ENCODE measurements around the gene TMEM184A. TPM values are rescaled to one million over a fixed set of nuclear protein-coding genes. Genes with fewer than 3 reads are reported as not detected.

The TMEM184A gene
- total and polyA plus RNA-seq, 10 of the 15 experiments (the other 5 are each of a cell fraction or from before 2014, with no cell fraction given), result 0.04 to 0.15 TPM; not detected in 8

DNA sequence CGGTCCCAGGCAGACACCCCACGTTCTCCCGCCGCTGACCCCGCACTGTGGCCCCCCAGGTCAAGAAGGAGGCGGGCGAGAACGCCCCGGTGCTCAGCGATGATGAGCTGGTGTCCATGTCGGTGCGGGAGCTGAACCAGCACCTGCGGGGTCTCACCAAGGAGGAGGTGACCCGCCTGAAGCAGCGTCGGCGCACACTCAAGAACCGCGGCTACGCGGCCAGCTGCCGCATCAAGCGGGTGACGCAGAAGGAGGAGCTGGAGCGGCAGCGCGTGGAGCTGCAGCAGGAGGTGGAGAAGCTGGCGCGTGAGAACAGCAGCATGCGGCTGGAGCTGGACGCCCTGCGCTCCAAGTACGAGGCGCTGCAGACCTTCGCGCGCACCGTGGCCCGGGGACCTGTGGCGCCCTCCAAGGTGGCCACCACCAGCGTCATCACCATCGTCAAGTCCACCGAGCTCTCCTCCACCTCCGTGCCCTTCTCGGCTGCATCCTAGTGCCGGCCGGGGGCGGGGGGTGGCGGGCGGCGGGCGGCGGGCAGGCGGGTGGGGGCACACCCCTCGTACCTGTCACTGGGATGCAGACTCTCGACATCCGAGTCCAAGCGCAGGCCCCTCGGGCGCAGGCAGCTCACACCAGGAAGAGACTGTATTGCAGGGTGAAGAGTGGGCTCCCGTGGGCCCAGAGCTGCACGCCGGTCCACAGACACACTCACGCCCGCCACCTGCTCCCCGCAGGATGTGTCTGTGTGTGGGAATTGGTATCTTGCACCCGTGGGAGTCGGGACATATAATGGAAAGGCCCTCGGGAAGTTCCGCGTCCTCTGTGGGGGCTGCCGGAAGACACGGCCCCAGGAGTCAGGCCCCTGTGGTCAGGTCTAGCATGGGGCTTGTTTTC lies 15.9 kb downstream of the TMEM184A start (continued):
- TF ChIP-seq, protein P1, sequence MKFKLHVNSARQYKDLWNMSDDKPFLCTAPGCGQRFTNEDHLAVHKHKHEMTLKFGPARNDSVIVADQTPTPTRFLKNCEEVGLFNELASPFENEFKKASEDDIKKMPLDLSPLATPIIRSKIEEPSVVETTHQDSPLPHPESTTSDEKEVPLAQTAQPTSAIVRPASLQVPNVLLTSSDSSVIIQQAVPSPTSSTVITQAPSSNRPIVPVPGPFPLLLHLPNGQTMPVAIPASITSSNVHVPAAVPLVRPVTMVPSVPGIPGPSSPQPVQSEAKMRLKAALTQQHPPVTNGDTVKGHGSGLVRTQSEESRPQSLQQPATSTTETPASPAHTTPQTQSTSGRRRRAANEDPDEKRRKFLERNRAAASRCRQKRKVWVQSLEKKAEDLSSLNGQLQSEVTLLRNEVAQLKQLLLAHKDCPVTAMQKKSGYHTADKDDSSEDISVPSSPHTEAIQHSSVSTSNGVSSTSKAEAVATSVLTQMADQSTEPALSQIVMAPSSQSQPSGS (IDR thresholded peaks at IDR 0.05; ENCODE audit: low read length), result no peak
- TF ChIP-seq MEF2A (IDR thresholded peaks at IDR 0.05; ENCODE audit: insufficient read depth, low read depth, low read length) (no peak), NRF1 (conservative IDR thresholded peaks at IDR 0.05; ENCODE audit: low read depth, low read length) (no peak)

DNA sequence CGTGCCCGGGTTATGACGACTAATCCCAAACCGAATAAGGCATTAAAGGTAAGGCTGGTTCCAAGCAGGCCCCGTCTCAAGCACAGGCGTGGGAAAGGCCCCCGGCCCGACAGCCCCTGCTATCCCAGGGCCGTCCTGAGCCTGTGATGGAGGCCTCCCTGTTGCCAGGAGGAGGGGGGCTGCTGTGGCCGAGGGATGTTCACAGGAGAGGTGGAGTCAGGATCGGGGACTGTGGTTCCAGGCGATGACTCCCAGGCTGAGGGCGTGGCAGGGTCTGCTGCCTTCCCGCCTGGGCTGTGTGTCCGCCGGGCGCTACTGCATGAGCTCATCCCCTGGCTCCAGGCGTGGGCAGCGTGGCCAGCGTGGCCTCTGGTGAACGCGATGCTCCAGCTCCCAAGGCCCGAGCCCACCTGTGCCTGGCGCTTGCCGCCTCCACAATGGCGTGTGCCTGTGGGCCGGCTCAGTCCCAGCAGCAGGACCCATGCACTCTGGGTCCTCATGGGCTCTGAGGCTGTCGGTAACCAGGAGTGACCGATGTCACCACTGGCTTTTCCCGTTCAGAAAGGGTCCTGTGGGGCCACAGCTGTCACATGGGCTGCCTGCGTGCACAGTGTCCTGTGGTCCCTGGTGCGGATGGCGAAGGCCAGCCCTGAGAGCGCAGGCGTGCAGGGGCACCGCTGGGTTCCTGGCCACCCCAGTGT lies 16.7 kb downstream of the TMEM184A start:
- RAD21 ChIA-PET (ENCODE audit: unreplicated experiment), result no interaction called here
- SMC1A ChIA-PET (ENCODE audit: uncharacterized antibody, unreplicated experiment), result no interaction called here
- CTCF ChIA-PET, result no interaction called here
- DNase-seq (ENCODE audit: low read depth, low spot score), result no peak
- no peak for ATAC-seq
- WGBS (ENCODE audit: insufficient coverage, insufficient replicate concordance, low lambda C conversion rate, missing lambda C conversion rate), result 93% methylated on average over 35 of the region's 36 CpGs
- no peak overlapping the region for H2AFZ ChIP-seq (ENCODE audit: control insufficient read depth, low read depth, low read length)
- H3K9ac ChIP-seq (ENCODE audit: control insufficient read depth, insufficient read depth, low read length), result no peak overlapping the region
- POLR2A ChIA-PET, result no interaction called here
- no TSS peak for BruUV-seq (replicated peaks)
- no peak overlapping the region for H3K4me3 ChIP-seq
- intact Hi-C loops (cut with micrococcal nuclease; ENCODE audit: unreplicated experiment) (no loop called here), in situ Hi-C loops (cut with MboI) (no loop called here)
- no peaks in the 10 kb centered on the region for H3K27me3 ChIP-seq (replicated peaks in 1 of 2; ENCODE audit: control insufficient read depth in 2 of 2, insufficient read depth in 2 of 2, low read length in 1 of 2)
- peaks cover 3 to 21% of the 10 kb centered on the region in 2 experiments; a peak in 3 of 4 replicates for H3K36me3 ChIP-seq (ENCODE audit: control insufficient read depth in 2 of 2, insufficient read depth in 2 of 2, low read length in 1 of 2)
- no peak for FAIRE-seq
- H3K79me2 ChIP-seq (ENCODE audit: control insufficient read depth, insufficient read depth, low read length), result peaks cover 9% of the 10 kb centered on the region
- 0 out of 2 replicates have a peak, but pooled peaks cover 2% of the 10 kb centered on the region for H3K4me1 ChIP-seq (ENCODE audit: control insufficient read depth, insufficient read depth, low read length)
- no peak overlapping the region for H3K27ac ChIP-seq (ENCODE audit: control insufficient read depth, insufficient read depth)
- no peaks in the 10 kb centered on the region; the same call in 1 of the 2 replicates for H4K20me1 ChIP-seq (ENCODE audit: control insufficient read depth, insufficient read depth)
- H3K4me2 ChIP-seq (ENCODE audit: control insufficient read depth, insufficient read depth), result no peak overlapping the region
- H3K9me3 ChIP-seq (replicated peaks; ENCODE audit: control insufficient read depth, insufficient read depth, low read length), result no peaks in the 10 kb centered on the region
- TF ChIP-seq, protein P2, sequence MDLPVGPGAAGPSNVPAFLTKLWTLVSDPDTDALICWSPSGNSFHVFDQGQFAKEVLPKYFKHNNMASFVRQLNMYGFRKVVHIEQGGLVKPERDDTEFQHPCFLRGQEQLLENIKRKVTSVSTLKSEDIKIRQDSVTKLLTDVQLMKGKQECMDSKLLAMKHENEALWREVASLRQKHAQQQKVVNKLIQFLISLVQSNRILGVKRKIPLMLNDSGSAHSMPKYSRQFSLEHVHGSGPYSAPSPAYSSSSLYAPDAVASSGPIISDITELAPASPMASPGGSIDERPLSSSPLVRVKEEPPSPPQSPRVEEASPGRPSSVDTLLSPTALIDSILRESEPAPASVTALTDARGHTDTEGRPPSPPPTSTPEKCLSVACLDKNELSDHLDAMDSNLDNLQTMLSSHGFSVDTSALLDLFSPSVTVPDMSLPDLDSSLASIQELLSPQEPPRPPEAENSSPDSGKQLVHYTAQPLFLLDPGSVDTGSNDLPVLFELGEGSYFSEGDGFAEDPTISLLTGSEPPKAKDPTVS (IDR thresholded peaks at IDR 0.05; ENCODE audit: low read depth, low read length), result no peak
- 0 out of 2 replicates have a peak, but pooled peaks have one; percentile 48 for TF ChIP-seq POLR2A (IDR thresholded peaks at IDR 0.05; ENCODE audit: low read depth, low read length)

Measured in GM12878 (cell line).